H1 (cell line): Measurements from ENCODE around the gene HSDL2. TPM values are rescaled to one million over a fixed set of nuclear protein-coding genes. Genes with fewer than 3 reads are reported as not detected.

Experiments
- CTCF ChIA-PET: fragments of 300-600 bp; sonication (Branson Sonifier 250); formaldehyde crosslinking; loops from one replicate; lab custom pipeline; 2021; ENCODE audit not compliant: partially characterized antibody; lab: Charles Lee
- POLR2A ChIA-PET: fragments of 300-600 bp; sonication (Branson Sonifier 250); formaldehyde crosslinking; loops from one replicate; lab custom pipeline; 2021; ENCODE audit warnings: inconsistent platforms; ENCODE audit not compliant: partially characterized antibody; lab: Charles Lee
- DNase-seq, 2 experiments: peaks; one replicate each; pipeline versions ENCODE4 v3.0.0 to v3.0.0-alpha.2; 2010 to 2022; ENCODE audit warnings: low spot score in 2 of 2, low read depth in 1 of 2, mixed read lengths in 1 of 2
- FAIRE-seq: peaks from 2 replicates; lab custom pipeline; 2011; peaks lifted over from hg19 to GRCh38; lab: Jason Lieb, UNC
- H2AFZ ChIP-seq: 2 replicates; pipeline ENCODE4 v1.8.1; 2012; ENCODE audit warnings: low read length, inconsistent platforms
- H2AK5ac ChIP-seq: 2 replicates; pipeline ENCODE4 v1.6.1; 2013; ENCODE audit warnings: low read depth, low read length
- H2BK120ac ChIP-seq: replicated peaks from 2 replicates; pipeline ENCODE3; 2013; ENCODE audit warnings: low read depth, low read length, inconsistent platforms
- H2BK12ac ChIP-seq: 2 replicates; pipeline ENCODE4 v1.6.1; 2013; ENCODE audit warnings: low read depth, low read length
- H2BK15ac ChIP-seq: 2 replicates; pipeline ENCODE4 v1.6.1; 2013; ENCODE audit warnings: low read length
- H2BK20ac ChIP-seq: 2 replicates; pipeline ENCODE4 v1.6.1; 2013; ENCODE audit warnings: low read length
- H2BK5ac ChIP-seq: 2 replicates; pipeline ENCODE4 v1.6.1; 2013; ENCODE audit warnings: low read depth, low read length
- H3K14ac ChIP-seq: 2 replicates; pipeline ENCODE4 v1.6.1; 2013; ENCODE audit warnings: inconsistent platforms; ENCODE audit not compliant: insufficient read length
- H3K18ac ChIP-seq: 2 replicates; pipeline ENCODE4 v1.6.1; 2013; ENCODE audit warnings: low read length; ENCODE audit errors: extremely low read depth
- H3K23ac ChIP-seq: 2 replicates; pipeline ENCODE4 v1.6.1; 2013; ENCODE audit warnings: inconsistent platforms; ENCODE audit not compliant: insufficient read length
- H3K23me2 ChIP-seq: 2 replicates; pipeline ENCODE4 v1.6.1; 2013; ENCODE audit warnings: low read depth, low read length
- H3K27ac ChIP-seq: 2 replicates; pipeline ENCODE4 v1.6.1; 2011; ENCODE audit warnings: low read depth, low read length, inconsistent platforms
- H3K27me3 ChIP-seq, 4 experiments: replicated peaks in 1 of 4; 1 replicate in 1 of 4; 2 replicates in 3 of 4; pipeline versions ENCODE4 v1.6.1 to v1.8.1; 2011 to 2013; ENCODE audit warnings: low read length in 3 of 4, mild to moderate bottlenecking in 3 of 4, inconsistent platforms in 2 of 4, mixed read lengths in 2 of 4, moderate library complexity in 1 of 4; ENCODE audit not compliant: control insufficient read depth in 3 of 4, insufficient read depth in 3 of 4; ENCODE audit errors: extremely low read depth in 1 of 4
- H3K36me3 ChIP-seq, 4 experiments: 2 replicates each; pipeline versions ENCODE4 v1.6.1 to v1.8.1; 2011 to 2013; ENCODE audit warnings: mild to moderate bottlenecking in 4 of 4, low read length in 3 of 4, moderate library complexity in 2 of 4, control low read depth in 1 of 4, inconsistent platforms in 1 of 4; ENCODE audit not compliant: insufficient read depth in 4 of 4, control insufficient read depth in 2 of 4
- H3K4ac ChIP-seq: replicated peaks from 2 replicates; pipeline ENCODE3; 2013; ENCODE audit warnings: low read length, low read depth, mixed read lengths, inconsistent platforms; ENCODE audit not compliant: insufficient read length
- H3K4me1 ChIP-seq, 4 experiments: replicated peaks in 1 of 4; 1 replicate in 1 of 4; 2 replicates in 3 of 4; pipeline versions ENCODE4 v1.6.1 to v1.8.1; 2011 to 2013; ENCODE audit warnings: low read length in 3 of 4, inconsistent platforms in 2 of 4, mixed read lengths in 1 of 4; ENCODE audit not compliant: insufficient read depth in 4 of 4, control insufficient read depth in 3 of 4
- H3K4me2 ChIP-seq, 2 experiments: 2 replicates each; pipeline versions ENCODE4 v1.6.1 to v1.8.1; 2011 to 2013; ENCODE audit warnings: low read depth in 2 of 2, low read length in 2 of 2, control low read depth in 1 of 2, inconsistent platforms in 1 of 2, mild to moderate bottlenecking in 1 of 2; ENCODE audit not compliant: insufficient read depth in 1 of 2
- H3K4me3 ChIP-seq, 4 experiments: fragments of 200-600, 300-600 bp in 1 of 4; sonication (generic), shearing (Covaris generic), sonication (Bioruptor Twin) in 1 of 4; 2 replicates each; pipeline versions ENCODE4 v1.5.1 to v1.8.1; 2011 to 2016; ENCODE audit warnings: low read length in 4 of 4, low read depth in 3 of 4, control low read depth in 2 of 4, inconsistent platforms in 2 of 4, mild to moderate bottlenecking in 2 of 4, mixed read lengths in 1 of 4, moderate library complexity in 1 of 4; ENCODE audit not compliant: insufficient read depth in 2 of 4; ENCODE audit errors: extremely low read depth in 1 of 4
- H3K56ac ChIP-seq: replicated peaks from 2 replicates; pipeline ENCODE3; 2013; ENCODE audit warnings: low read depth, mild to moderate bottlenecking, mixed read lengths, low read length, inconsistent platforms; ENCODE audit not compliant: insufficient read length
- H3K79me1 ChIP-seq: 2 replicates; pipeline ENCODE4 v1.6.1; 2013; ENCODE audit warnings: low read depth, low read length, control low read depth
- H3K79me2 ChIP-seq, 2 experiments: 2 replicates each; pipeline versions ENCODE4 v1.6.1 to v1.8.1; 2012 to 2013; ENCODE audit warnings: low read length in 2 of 2, mild to moderate bottlenecking in 2 of 2, inconsistent platforms in 1 of 2; ENCODE audit not compliant: insufficient read depth in 2 of 2, control insufficient read depth in 1 of 2
- H3K9ac ChIP-seq, 4 experiments: replicated peaks in 1 of 4; 1 replicate in 1 of 4; 2 replicates in 3 of 4; pipeline versions ENCODE4 v1.6.1 to v1.8.1; 2011 to 2013; ENCODE audit warnings: low read depth in 3 of 4, low read length in 3 of 4, control low read depth in 2 of 4, mild to moderate bottlenecking in 2 of 4, moderate library complexity in 2 of 4, inconsistent platforms in 1 of 4; ENCODE audit errors: extremely low read depth in 1 of 4
- H3K9me3 ChIP-seq, 2 experiments: 2 replicates each; pipeline versions ENCODE4 v1.6.1 to v1.8.1; 2012 to 2013; ENCODE audit warnings: mild to moderate bottlenecking in 2 of 2, moderate library complexity in 2 of 2, control low read depth in 1 of 2, inconsistent platforms in 1 of 2, low read depth in 1 of 2, low read length in 1 of 2, mixed read lengths in 1 of 2; ENCODE audit not compliant: insufficient read depth in 2 of 2
- H4K20me1 ChIP-seq, 2 experiments: replicated peaks in 1 of 2; 2 replicates each; pipeline versions ENCODE3 to v1.8.1; 2011 to 2013; ENCODE audit warnings: inconsistent platforms in 2 of 2, low read length in 2 of 2, mild to moderate bottlenecking in 1 of 2; ENCODE audit not compliant: insufficient read depth in 2 of 2, control insufficient read depth in 1 of 2
- H4K5ac ChIP-seq: 2 replicates; pipeline ENCODE4 v1.6.1; 2013; ENCODE audit warnings: low read length, low read depth, mixed read lengths, inconsistent platforms; ENCODE audit not compliant: insufficient read length
- H4K8ac ChIP-seq: 2 replicates; pipeline ENCODE4 v1.8.0; 2013; ENCODE audit warnings: mild to moderate bottlenecking, moderate library complexity, low read length, inconsistent platforms; ENCODE audit not compliant: insufficient read depth; ENCODE audit errors: extremely low read depth
- H4K91ac ChIP-seq: replicated peaks from 2 replicates; pipeline ENCODE3; 2013; ENCODE audit warnings: low read length, mixed read lengths, inconsistent platforms; ENCODE audit not compliant: insufficient read length
- EGR1 ChIP-seq: IDR thresholded peaks from 2 replicates; pipeline ENCODE4 v1.6.1; 2011; ENCODE audit warnings: low read depth, low read length, borderline replicate concordance
- MAX ChIP-seq: IDR thresholded peaks from 2 replicates; pipeline ENCODE4 v1.6.1; 2012; ENCODE audit warnings: inconsistent platforms
- NANOG ChIP-seq: IDR thresholded peaks from 2 replicates; pipeline ENCODE4 v1.6.1; 2011; ENCODE audit warnings: low read length, low read depth, mild to moderate bottlenecking, inconsistent platforms; ENCODE audit not compliant: insufficient read depth, poor library complexity, severe bottlenecking
- POLR2AphosphoS5 ChIP-seq: IDR thresholded peaks from 2 replicates; pipeline ENCODE4 v1.6.1; 2011; ENCODE audit warnings: low read depth, low read length
- RAD21 ChIP-seq, 2 experiments: IDR thresholded peaks in 1 of 2; conservative IDR thresholded peaks in 1 of 2; 2 replicates each; pipeline ENCODE4 v1.6.1; 2011; ENCODE audit warnings: low read depth in 2 of 2, low read length in 2 of 2, improper control_type of control experiment in 1 of 2, inconsistent platforms in 1 of 2, mild to moderate bottlenecking in 1 of 2, moderate library complexity in 1 of 2
- RXRA ChIP-seq: IDR thresholded peaks from 2 replicates; pipeline ENCODE4 v1.6.1; 2011; ENCODE audit warnings: low read depth, mild to moderate bottlenecking, low read length, moderate library complexity; ENCODE audit not compliant: insufficient read depth
- SP4 ChIP-seq: IDR thresholded peaks from 2 replicates; pipeline ENCODE4 v1.6.1; 2012; ENCODE audit warnings: low read length, inconsistent platforms
- TBP ChIP-seq: IDR thresholded peaks from 2 replicates; pipeline ENCODE4 v1.6.1; 2011; ENCODE audit warnings: low read depth, low read length, improper control_type of control experiment
- WGBS, 2 experiments: shearing (Covaris generic) in 1 of 2; methylation state at CpG; one replicate each; pipeline versions ENCODE4 v1.1.6 to v1.1.7; 2013 to 2015; ENCODE audit warnings: low lambda C conversion rate in 2 of 2, mixed read lengths in 2 of 2, inconsistent platforms in 1 of 2, low coverage in 1 of 2, missing lambda C conversion rate in 1 of 2; ENCODE audit not compliant: insufficient replicate concordance in 2 of 2, insufficient coverage in 1 of 2, insufficient read length in 1 of 2; ENCODE audit errors: extremely low coverage in 1 of 2, missing lambda C conversion rate in 1 of 2; 5-methylcytosine and 5-hydroxymethylcytosine counted together
- polyA plus RNA-seq, 7 experiments: library from polyadenylated mRNA; depleted of rRNA in 3 of 7; stranded (reverse) in 5 of 7; unstranded in 2 of 7; fragments of >200 nt in 5 of 7; fragments of 200-250 nt in 2 of 7; gene quantifications; 1 replicate in 5 of 7; 2 replicates in 1 of 7; 4 replicates in 1 of 7; pipeline versions ENCODE4 v1.2.1 to v1.2.3, GENCODE V29; 2011 to 2013; ENCODE audit warnings: missing spikeins in 2 of 7, mixed read lengths in 2 of 7
- total RNA-seq: library from RNA; stranded (reverse); fragmentation: NEBNext Ultra II Directional; extraction: Animal tissue kit (Norgen Biotek cat#: 25700); gene quantifications from 2 replicates; pipeline ENCODE4 v1.2.1, GENCODE V29; 2021

The HSDL2 gene
- total and polyA plus RNA-seq, 2 of the 8 experiments (the other 6 are each of a cell fraction or from before 2014, with no cell fraction given): 6.6 to 15.4 TPM

DNA sequence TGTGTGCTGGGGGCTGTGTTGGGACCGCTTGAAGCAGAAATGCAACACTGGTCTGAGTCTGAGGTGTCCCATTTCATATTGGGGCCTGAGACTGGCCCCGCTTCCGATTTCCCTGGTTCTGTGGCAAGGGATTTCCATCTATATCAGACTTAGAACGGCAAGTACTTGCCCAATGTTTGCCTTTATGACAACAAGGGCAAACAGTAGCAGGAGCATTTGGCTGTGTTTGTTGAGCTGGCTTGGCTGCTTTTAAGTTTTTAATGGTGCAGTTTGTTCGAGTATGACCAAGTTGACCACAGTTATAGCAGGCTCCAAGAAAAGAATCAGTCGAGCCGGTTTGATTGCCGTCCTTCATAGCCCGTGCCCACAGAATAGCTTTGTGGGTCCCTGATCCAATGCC is 17.0 kb downstream of the HSDL2 start:
- no peak overlapping the region for H4K91ac ChIP-seq
- H3K27ac ChIP-seq: no peak overlapping the region
- H2BK15ac ChIP-seq: no peak overlapping the region
- no peak overlapping the region for H3K4me2 ChIP-seq
- no peak overlapping the region for H2AK5ac ChIP-seq
- no peaks in the 10 kb centered on the region for H3K79me1 ChIP-seq
- no peak overlapping the region for H2BK20ac ChIP-seq
- H4K8ac ChIP-seq: no peak overlapping the region
- H2BK5ac ChIP-seq: no peak overlapping the region
- H2BK12ac ChIP-seq: no peak overlapping the region
- 96% methylated on average over 9 of the region's 9 CpGs; no CpG with 5 or more reads in 1 of the 2 experiments for WGBS, 2 experiments
- H2AFZ ChIP-seq: no peak overlapping the region
- H3K23ac ChIP-seq: no peak overlapping the region
- no peak for FAIRE-seq
- no peaks in the 10 kb centered on the region; a peak in 1 of 7 replicates for H3K4me1 ChIP-seq
- peaks cover 0 to 3% (median 0%) of the 10 kb centered on the region in 4 experiments; a peak in 1 of 8 replicates for H3K36me3 ChIP-seq
- H3K18ac ChIP-seq: no peak overlapping the region
- H3K79me2 ChIP-seq: no peaks in the 10 kb centered on the region
- no peaks in the 10 kb centered on the region for H3K27me3 ChIP-seq
- H3K23me2 ChIP-seq: no peaks in the 10 kb centered on the region
- CTCF ChIA-PET: interaction anchor here (0.8 to 1.6 kb wide), 2 partner anchors 13 to 299 kb away, joined by 3 read pairs; no protein-coding TSS in a partner anchor
- H3K14ac ChIP-seq: no peak overlapping the region
- no peak overlapping the region for H3K9ac ChIP-seq
- TF ChIP-seq SP4: no peak
- TF ChIP-seq NANOG: no peak
- no peak for TF ChIP-seq MAX
- no peak for TF ChIP-seq POLR2AphosphoS5
- no peak for TF ChIP-seq RXRA
- TF ChIP-seq RAD21 (IDR thresholded peaks at IDR 0.05 in 1 of 2, conservative IDR thresholded peaks at IDR 0.05 in 1 of 2; ENCODE audit: low read depth in 2 of 2, low read length in 2 of 2): no peak
- TF ChIP-seq TBP: no peak
- TF ChIP-seq EGR1: no peak
- POLR2A ChIA-PET: interaction anchor here (0.8 kb wide), 1 partner anchor 12 kb away, joined by 3 read pairs; no protein-coding TSS in a partner anchor
- no peak for DNase-seq
- H3K56ac ChIP-seq: no peak overlapping the region
- H4K20me1 ChIP-seq: no peaks in the 10 kb centered on the region
- no peak overlapping the region for H3K4me3 ChIP-seq
- H3K4ac ChIP-seq: no peak overlapping the region
- H2BK120ac ChIP-seq: no peak overlapping the region
- H4K5ac ChIP-seq: no peak overlapping the region
- H3K9me3 ChIP-seq: peaks cover 3 to 6% of the 10 kb centered on the region in 2 experiments; a peak in 2 of 4 replicates
